NCI-H1694 (cell line): ENCODE measurements around the gene CTAG1A.
"Not testable (repeated sequence)": the region's sequence is repeated elsewhere in the genome, so short reads cannot be mapped to it uniquely, and the experiment has no call there.

Experiments
- DNase-seq: peaks from one replicate; lab custom pipeline; 2025; lab: John Stamatoyannopoulos, UW

CTAG1A gene

GRCh38 chrX:154613586-154613985, 28.7 kb downstream of the CTAG1A start:
- not testable (repeated sequence) for DNase-seq

- DNase-seq = not testable (repeated sequence)
Measured at GRCh38 chrX:154619182-154619581, 34.2 kb downstream of the CTAG1A start, which contains the start of gene CTAG1B. Gene CTAG1B (minus strand): TSS chrX:154619282. CDS start chrX:154619218, 64 bp downstream.

GRCh38 chrX:154620767-154621414, 36.0 kb downstream of the CTAG1A start:
- not testable (repeated sequence) for DNase-seq

GRCh38 chrX:154628960-154629359, 44.0 kb downstream of the CTAG1A start:
- DNase-seq = not testable (repeated sequence)

GRCh38 chrX:154630949-154631348, 46.0 kb downstream of the CTAG1A start:
- not testable (repeated sequence) for DNase-seq

GRCh38 chrX:154633661-154634060, 48.7 kb downstream of the CTAG1A start:
- not testable (repeated sequence) for DNase-seq
